ENCODE results near the gene SLC26A1.

GRCh38 chr4:967113-968104, 25.8 kb downstream of the SLC26A1 start:
- TF ChIP-seq POLR2A (IDR thresholded peaks at IDR 0.05) (no peak), POLR2AphosphoS5 (IDR thresholded peaks at IDR 0.05) (no peak)
- TF ChIP-seq, protein P1, sequence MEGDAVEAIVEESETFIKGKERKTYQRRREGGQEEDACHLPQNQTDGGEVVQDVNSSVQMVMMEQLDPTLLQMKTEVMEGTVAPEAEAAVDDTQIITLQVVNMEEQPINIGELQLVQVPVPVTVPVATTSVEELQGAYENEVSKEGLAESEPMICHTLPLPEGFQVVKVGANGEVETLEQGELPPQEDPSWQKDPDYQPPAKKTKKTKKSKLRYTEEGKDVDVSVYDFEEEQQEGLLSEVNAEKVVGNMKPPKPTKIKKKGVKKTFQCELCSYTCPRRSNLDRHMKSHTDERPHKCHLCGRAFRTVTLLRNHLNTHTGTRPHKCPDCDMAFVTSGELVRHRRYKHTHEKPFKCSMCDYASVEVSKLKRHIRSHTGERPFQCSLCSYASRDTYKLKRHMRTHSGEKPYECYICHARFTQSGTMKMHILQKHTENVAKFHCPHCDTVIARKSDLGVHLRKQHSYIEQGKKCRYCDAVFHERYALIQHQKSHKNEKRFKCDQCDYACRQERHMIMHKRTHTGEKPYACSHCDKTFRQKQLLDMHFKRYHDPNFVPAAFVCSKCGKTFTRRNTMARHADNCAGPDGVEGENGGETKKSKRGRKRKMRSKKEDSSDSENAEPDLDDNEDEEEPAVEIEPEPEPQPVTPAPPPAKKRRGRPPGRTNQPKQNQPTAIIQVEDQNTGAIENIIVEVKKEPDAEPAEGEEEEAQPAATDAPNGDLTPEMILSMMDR (IDR thresholded peaks at IDR 0.05) = no peak

Measured in gastroesophageal sphincter (tissue), 3 donors.